H1 (cell line): ENCODE measurements around the gene JAG1. TPM values are rescaled to one million over a fixed set of nuclear protein-coding genes. Genes with fewer than 3 reads are reported as not detected.
A peak's percentile ranks its signal among the peaks of the same experiment; 100 is the strongest.

Experiments
- CTCF ChIA-PET: fragments of 300-600 bp; sonication (Branson Sonifier 250); formaldehyde crosslinking; loops from one replicate; lab custom pipeline; 2021; ENCODE audit not compliant: partially characterized antibody; lab: Charles Lee
- POLR2A ChIA-PET: fragments of 300-600 bp; sonication (Branson Sonifier 250); formaldehyde crosslinking; loops from one replicate; lab custom pipeline; 2021; ENCODE audit warnings: inconsistent platforms; ENCODE audit not compliant: partially characterized antibody; lab: Charles Lee
- DNase-seq, 2 experiments: peaks; one replicate each; pipeline versions ENCODE4 v3.0.0 to v3.0.0-alpha.2; 2010 to 2022; ENCODE audit warnings: low spot score in 2 of 2, low read depth in 1 of 2, mixed read lengths in 1 of 2
- FAIRE-seq: peaks from 2 replicates; lab custom pipeline; 2011; peaks lifted over from hg19 to GRCh38; lab: Jason Lieb, UNC
- H2AFZ ChIP-seq: 2 replicates; pipeline ENCODE4 v1.8.1; 2012; ENCODE audit warnings: low read length, inconsistent platforms
- H2AK5ac ChIP-seq: 2 replicates; pipeline ENCODE4 v1.6.1; 2013; ENCODE audit warnings: low read depth, low read length
- H2BK120ac ChIP-seq: replicated peaks from 2 replicates; pipeline ENCODE3; 2013; ENCODE audit warnings: low read depth, low read length, inconsistent platforms
- H2BK12ac ChIP-seq: 2 replicates; pipeline ENCODE4 v1.6.1; 2013; ENCODE audit warnings: low read depth, low read length
- H2BK15ac ChIP-seq: 2 replicates; pipeline ENCODE4 v1.6.1; 2013; ENCODE audit warnings: low read length
- H2BK20ac ChIP-seq: 2 replicates; pipeline ENCODE4 v1.6.1; 2013; ENCODE audit warnings: low read length
- H2BK5ac ChIP-seq: 2 replicates; pipeline ENCODE4 v1.6.1; 2013; ENCODE audit warnings: low read depth, low read length
- H3K14ac ChIP-seq: 2 replicates; pipeline ENCODE4 v1.6.1; 2013; ENCODE audit warnings: inconsistent platforms; ENCODE audit not compliant: insufficient read length
- H3K18ac ChIP-seq: 2 replicates; pipeline ENCODE4 v1.6.1; 2013; ENCODE audit warnings: low read length; ENCODE audit errors: extremely low read depth
- H3K23ac ChIP-seq: 2 replicates; pipeline ENCODE4 v1.6.1; 2013; ENCODE audit warnings: inconsistent platforms; ENCODE audit not compliant: insufficient read length
- H3K23me2 ChIP-seq: 2 replicates; pipeline ENCODE4 v1.6.1; 2013; ENCODE audit warnings: low read depth, low read length
- H3K27ac ChIP-seq: 2 replicates; pipeline ENCODE4 v1.6.1; 2011; ENCODE audit warnings: low read depth, low read length, inconsistent platforms
- H3K27me3 ChIP-seq, 4 experiments: replicated peaks in 1 of 4; 1 replicate in 1 of 4; 2 replicates in 3 of 4; pipeline versions ENCODE4 v1.6.1 to v1.8.1; 2011 to 2013; ENCODE audit warnings: low read length in 3 of 4, mild to moderate bottlenecking in 3 of 4, inconsistent platforms in 2 of 4, mixed read lengths in 2 of 4, moderate library complexity in 1 of 4; ENCODE audit not compliant: control insufficient read depth in 3 of 4, insufficient read depth in 3 of 4; ENCODE audit errors: extremely low read depth in 1 of 4
- H3K36me3 ChIP-seq, 4 experiments: 2 replicates each; pipeline versions ENCODE4 v1.6.1 to v1.8.1; 2011 to 2013; ENCODE audit warnings: mild to moderate bottlenecking in 4 of 4, low read length in 3 of 4, moderate library complexity in 2 of 4, control low read depth in 1 of 4, inconsistent platforms in 1 of 4; ENCODE audit not compliant: insufficient read depth in 4 of 4, control insufficient read depth in 2 of 4
- H3K4ac ChIP-seq: replicated peaks from 2 replicates; pipeline ENCODE3; 2013; ENCODE audit warnings: low read length, low read depth, mixed read lengths, inconsistent platforms; ENCODE audit not compliant: insufficient read length
- H3K4me1 ChIP-seq, 4 experiments: replicated peaks in 1 of 4; 1 replicate in 1 of 4; 2 replicates in 3 of 4; pipeline versions ENCODE4 v1.6.1 to v1.8.1; 2011 to 2013; ENCODE audit warnings: low read length in 3 of 4, inconsistent platforms in 2 of 4, mixed read lengths in 1 of 4; ENCODE audit not compliant: insufficient read depth in 4 of 4, control insufficient read depth in 3 of 4
- H3K4me2 ChIP-seq, 2 experiments: 2 replicates each; pipeline versions ENCODE4 v1.6.1 to v1.8.1; 2011 to 2013; ENCODE audit warnings: low read depth in 2 of 2, low read length in 2 of 2, control low read depth in 1 of 2, inconsistent platforms in 1 of 2, mild to moderate bottlenecking in 1 of 2; ENCODE audit not compliant: insufficient read depth in 1 of 2
- H3K4me3 ChIP-seq, 4 experiments: fragments of 200-600, 300-600 bp in 1 of 4; sonication (generic), shearing (Covaris generic), sonication (Bioruptor Twin) in 1 of 4; 2 replicates each; pipeline versions ENCODE4 v1.5.1 to v1.8.1; 2011 to 2016; ENCODE audit warnings: low read length in 4 of 4, low read depth in 3 of 4, control low read depth in 2 of 4, inconsistent platforms in 2 of 4, mild to moderate bottlenecking in 2 of 4, mixed read lengths in 1 of 4, moderate library complexity in 1 of 4; ENCODE audit not compliant: insufficient read depth in 2 of 4; ENCODE audit errors: extremely low read depth in 1 of 4
- H3K56ac ChIP-seq: replicated peaks from 2 replicates; pipeline ENCODE3; 2013; ENCODE audit warnings: low read depth, mild to moderate bottlenecking, mixed read lengths, low read length, inconsistent platforms; ENCODE audit not compliant: insufficient read length
- H3K79me1 ChIP-seq: 2 replicates; pipeline ENCODE4 v1.6.1; 2013; ENCODE audit warnings: low read depth, low read length, control low read depth
- H3K79me2 ChIP-seq, 2 experiments: 2 replicates each; pipeline versions ENCODE4 v1.6.1 to v1.8.1; 2012 to 2013; ENCODE audit warnings: low read length in 2 of 2, mild to moderate bottlenecking in 2 of 2, inconsistent platforms in 1 of 2; ENCODE audit not compliant: insufficient read depth in 2 of 2, control insufficient read depth in 1 of 2
- H3K9ac ChIP-seq, 4 experiments: replicated peaks in 1 of 4; 1 replicate in 1 of 4; 2 replicates in 3 of 4; pipeline versions ENCODE4 v1.6.1 to v1.8.1; 2011 to 2013; ENCODE audit warnings: low read depth in 3 of 4, low read length in 3 of 4, control low read depth in 2 of 4, mild to moderate bottlenecking in 2 of 4, moderate library complexity in 2 of 4, inconsistent platforms in 1 of 4; ENCODE audit errors: extremely low read depth in 1 of 4
- H3K9me3 ChIP-seq, 2 experiments: 2 replicates each; pipeline versions ENCODE4 v1.6.1 to v1.8.1; 2012 to 2013; ENCODE audit warnings: mild to moderate bottlenecking in 2 of 2, moderate library complexity in 2 of 2, control low read depth in 1 of 2, inconsistent platforms in 1 of 2, low read depth in 1 of 2, low read length in 1 of 2, mixed read lengths in 1 of 2; ENCODE audit not compliant: insufficient read depth in 2 of 2
- H4K20me1 ChIP-seq, 2 experiments: replicated peaks in 1 of 2; 2 replicates each; pipeline versions ENCODE3 to v1.8.1; 2011 to 2013; ENCODE audit warnings: inconsistent platforms in 2 of 2, low read length in 2 of 2, mild to moderate bottlenecking in 1 of 2; ENCODE audit not compliant: insufficient read depth in 2 of 2, control insufficient read depth in 1 of 2
- H4K5ac ChIP-seq: 2 replicates; pipeline ENCODE4 v1.6.1; 2013; ENCODE audit warnings: low read length, low read depth, mixed read lengths, inconsistent platforms; ENCODE audit not compliant: insufficient read length
- H4K8ac ChIP-seq: 2 replicates; pipeline ENCODE4 v1.8.0; 2013; ENCODE audit warnings: mild to moderate bottlenecking, moderate library complexity, low read length, inconsistent platforms; ENCODE audit not compliant: insufficient read depth; ENCODE audit errors: extremely low read depth
- H4K91ac ChIP-seq: replicated peaks from 2 replicates; pipeline ENCODE3; 2013; ENCODE audit warnings: low read length, mixed read lengths, inconsistent platforms; ENCODE audit not compliant: insufficient read length
- CHD2 ChIP-seq: IDR thresholded peaks from 2 replicates; pipeline ENCODE4 v1.6.1; 2012; ENCODE audit warnings: low read length, improper control_type of control experiment
- EZH2 ChIP-seq: fragments of 200-600 bp; sonication (generic); IDR thresholded peaks from 2 replicates; pipeline ENCODE4 v1.7.1; 2012; ENCODE audit warnings: low read depth, mild to moderate bottlenecking, moderate library complexity, low read length, inconsistent platforms; ENCODE audit not compliant: severe bottlenecking
- NANOG ChIP-seq: IDR thresholded peaks from 2 replicates; pipeline ENCODE4 v1.6.1; 2011; ENCODE audit warnings: low read length, low read depth, mild to moderate bottlenecking, inconsistent platforms; ENCODE audit not compliant: insufficient read depth, poor library complexity, severe bottlenecking
- WGBS, 2 experiments: shearing (Covaris generic) in 1 of 2; methylation state at CpG; one replicate each; pipeline versions ENCODE4 v1.1.6 to v1.1.7; 2013 to 2015; ENCODE audit warnings: low lambda C conversion rate in 2 of 2, mixed read lengths in 2 of 2, inconsistent platforms in 1 of 2, low coverage in 1 of 2, missing lambda C conversion rate in 1 of 2; ENCODE audit not compliant: insufficient replicate concordance in 2 of 2, insufficient coverage in 1 of 2, insufficient read length in 1 of 2; ENCODE audit errors: extremely low coverage in 1 of 2, missing lambda C conversion rate in 1 of 2; 5-methylcytosine and 5-hydroxymethylcytosine counted together
- polyA plus RNA-seq, 7 experiments: library from polyadenylated mRNA; depleted of rRNA in 3 of 7; stranded (reverse) in 5 of 7; unstranded in 2 of 7; fragments of >200 nt in 5 of 7; fragments of 200-250 nt in 2 of 7; gene quantifications; 1 replicate in 5 of 7; 2 replicates in 1 of 7; 4 replicates in 1 of 7; pipeline versions ENCODE4 v1.2.1 to v1.2.3, GENCODE V29; 2011 to 2013; ENCODE audit warnings: missing spikeins in 2 of 7, mixed read lengths in 2 of 7
- total RNA-seq: library from RNA; stranded (reverse); fragmentation: NEBNext Ultra II Directional; extraction: Animal tissue kit (Norgen Biotek cat#: 25700); gene quantifications from 2 replicates; pipeline ENCODE4 v1.2.1, GENCODE V29; 2021

The JAG1 gene
- total and polyA plus RNA-seq, 2 of the 8 experiments (the other 6 are each of a cell fraction or from before 2014, with no cell fraction given) = 13.5 to 27.3 TPM

DNA sequence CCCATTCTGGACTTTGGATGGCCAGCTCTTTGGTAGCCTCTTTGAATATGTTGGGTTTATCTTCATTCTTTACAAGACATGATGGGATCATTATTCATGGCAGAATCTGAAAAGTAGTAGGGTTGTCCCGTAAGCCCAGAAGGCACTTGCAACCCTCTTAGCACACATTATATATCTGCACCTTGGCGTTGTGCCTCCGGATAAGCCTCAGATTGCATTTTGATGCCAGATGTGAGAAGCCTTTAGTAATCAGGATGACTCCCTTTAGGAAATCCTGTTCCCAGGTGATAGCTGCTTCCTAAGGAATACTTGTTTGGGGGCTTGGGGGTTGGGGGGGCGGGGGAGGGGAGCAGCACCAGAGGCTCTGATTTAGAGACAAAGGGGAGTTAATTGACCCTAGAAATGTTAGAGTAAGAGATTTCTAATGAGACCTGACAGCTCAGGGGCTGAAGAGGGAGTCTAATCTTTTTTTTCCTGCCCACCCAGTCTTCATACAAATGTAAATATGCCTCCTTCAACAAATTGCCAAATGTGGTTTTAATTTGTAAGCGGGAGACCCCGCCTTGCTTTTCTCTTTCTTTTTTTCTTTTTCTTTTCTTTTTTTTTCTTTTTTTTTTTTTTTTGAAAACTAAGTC lies 55.1 kb downstream of the JAG1 start:
- Histone ChIP-seq H3K4ac (no peak overlapping the region), H3K79me1 (no peaks in the 10 kb centered on the region; the same call in 1 of the 2 replicates), H3K9me3 (no peaks in the 10 kb centered on the region), H2BK12ac (no peak overlapping the region; the same call in 1 of the 2 replicates), H2BK5ac (no peak overlapping the region), H3K4me3 (peak overlapping the region in 1 of 4 experiments; percentile 30; a peak in 1 of 8 replicates), H4K20me1 (no peaks in the 10 kb centered on the region), H3K27me3 (no peaks in the 10 kb centered on the region; a peak in 1 of 7 replicates), H2AFZ (no peak overlapping the region), H3K79me2 (no peaks in the 10 kb centered on the region; a peak in 1 of 4 replicates), H3K18ac (peak overlapping the region; percentile 24; the same call in 1 of the 2 replicates), H3K4me1 (peaks cover 3 to 10% (median 9%) of the 10 kb centered on the region in 4 experiments; a peak in 6 of 7 replicates), H2BK15ac (no peak overlapping the region), H2AK5ac (no peak overlapping the region), H2BK120ac (no peak overlapping the region), H3K56ac (no peak overlapping the region), H4K5ac (no peak overlapping the region), H3K23ac (no peak overlapping the region), H2BK20ac (no peak overlapping the region), H3K14ac (no peak overlapping the region), H3K23me2 (no peaks in the 10 kb centered on the region), H3K27ac (no peak overlapping the region), H3K4me2 (peak overlapping the region; percentile 50 to 52), H3K9ac (no peak overlapping the region), H4K91ac (no peak overlapping the region), H4K8ac (no peak overlapping the region), H3K36me3 (no peaks in the 10 kb centered on the region; a peak in 1 of 8 replicates)
- DNase-seq (no peak), FAIRE-seq (no peak)
- ChIA-PET POLR2A (interaction anchor here (1.0 kb wide), 1 partner anchor 19 kb away, joined by 3 read pairs; no protein-coding TSS in a partner anchor), CTCF (interaction anchor here (1.4 kb wide), 1 partner anchor 21 kb away, joined by 4 read pairs; no protein-coding TSS in a partner anchor)
- WGBS, 2 experiments = 44% methylated on average over 5 of the region's 6 CpGs; no CpG with 5 or more reads in 1 of the 2 experiments
- TF ChIP-seq NANOG (no peak), EZH2 (no peak), CHD2 (no peak)
